T-helper 2 cell treated with Interferon-gamma antibody and Interleukin-4, amounts not matched to agents 5 μg/mL and 100 μg/mL, for 36 hours (primary cell): ENCODE results near the gene PTPRO.

Experiments used
- DNase-seq: peaks from one replicate; pipeline ENCODE4 v3.0.0; 2021; ENCODE audit warnings: low spot score
- H3K27ac Mint-ChIP-seq: one replicate; pipeline ENCODE4 v1.8.0; 2021; ENCODE audit warnings: mild to moderate bottlenecking, mixed read lengths
- H3K27me3 Mint-ChIP-seq: one replicate; pipeline ENCODE4 v1.8.0; 2021; ENCODE audit warnings: low read depth, mixed read lengths
- H3K36me3 Mint-ChIP-seq: one replicate; pipeline ENCODE4 v1.8.0; 2021; ENCODE audit warnings: low read depth, mixed read lengths
- H3K4me1 Mint-ChIP-seq: one replicate; pipeline ENCODE4 v1.8.0; 2021; ENCODE audit warnings: low read depth, mixed read lengths
- H3K4me3 Mint-ChIP-seq: one replicate; pipeline ENCODE4 v1.8.0; 2022; ENCODE audit warnings: mild to moderate bottlenecking, moderate library complexity, mixed read lengths
- H3K9me3 Mint-ChIP-seq: one replicate; pipeline ENCODE4 v1.8.0; 2021; ENCODE audit warnings: mixed read lengths

Gene PTPRO

DNA sequence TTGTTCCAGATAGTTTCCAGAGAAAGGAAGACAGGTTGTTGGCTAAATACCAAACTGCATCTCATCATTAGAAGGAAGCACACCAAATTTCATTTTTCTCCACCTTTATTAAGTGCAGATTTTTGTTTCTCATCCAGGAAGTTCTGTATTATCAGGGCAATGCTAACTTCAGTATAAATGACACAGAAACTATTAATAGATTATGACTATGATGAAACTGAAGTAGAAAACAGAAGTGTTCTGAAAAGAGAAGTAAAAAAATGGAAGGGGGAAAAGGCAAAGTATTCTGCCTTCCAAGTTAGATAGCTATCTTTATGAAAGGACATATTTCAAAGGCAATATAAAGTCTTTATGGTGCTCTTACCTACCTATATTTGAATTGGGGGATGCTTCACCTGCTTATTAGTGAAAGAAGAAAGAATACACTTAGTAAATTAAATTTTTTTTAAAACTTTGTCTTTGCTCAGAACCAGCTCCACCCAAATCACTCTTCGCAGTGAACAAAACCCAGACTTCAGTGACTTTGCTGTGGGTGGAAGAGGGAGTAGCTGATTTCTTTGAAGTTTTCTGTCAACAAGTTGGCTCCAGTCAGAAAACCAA, 223.9 kb downstream of the PTPRO start:
- peak overlapping the region; percentile 62 for H3K4me3 Mint-ChIP-seq
- peak overlapping the region; percentile 94 for H3K27ac Mint-ChIP-seq
- H3K4me1 Mint-ChIP-seq, result peaks cover 33% of the 10 kb centered on the region
- H3K36me3 Mint-ChIP-seq, result peaks cover 10% of the 10 kb centered on the region
- DNase-seq, result no peak
- H3K9me3 Mint-ChIP-seq, result peaks cover 5% of the 10 kb centered on the region
- no peaks in the 10 kb centered on the region for H3K27me3 Mint-ChIP-seq

DNA sequence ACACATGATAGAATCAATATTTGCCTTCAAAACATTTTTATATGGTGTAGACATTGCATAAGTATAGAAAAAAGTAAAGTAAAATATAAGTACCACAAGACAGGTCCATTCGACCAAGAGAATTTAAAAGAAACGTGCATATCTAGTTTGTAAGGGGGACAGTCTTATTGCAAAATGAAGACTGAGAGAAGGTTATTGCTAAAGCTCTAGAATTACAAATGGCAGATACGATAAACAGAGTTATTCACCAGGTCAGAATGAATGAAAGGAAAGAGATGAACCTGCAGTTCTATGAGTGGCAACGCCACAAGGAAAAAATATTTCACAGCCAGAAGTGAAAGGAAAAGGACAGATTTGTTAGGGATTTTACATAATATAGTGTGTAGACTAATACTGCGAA, 224.8 kb downstream of the PTPRO start:
- peaks cover 5% of the 10 kb centered on the region for H3K9me3 Mint-ChIP-seq
- H3K27me3 Mint-ChIP-seq, result no peaks in the 10 kb centered on the region
- no peak for DNase-seq
- peaks cover 33% of the 10 kb centered on the region for H3K4me1 Mint-ChIP-seq
- H3K36me3 Mint-ChIP-seq, result peaks cover 13% of the 10 kb centered on the region
- H3K27ac Mint-ChIP-seq, result peak overlapping the region; percentile 94
- peak overlapping the region; percentile 47 for H3K4me3 Mint-ChIP-seq

DNA sequence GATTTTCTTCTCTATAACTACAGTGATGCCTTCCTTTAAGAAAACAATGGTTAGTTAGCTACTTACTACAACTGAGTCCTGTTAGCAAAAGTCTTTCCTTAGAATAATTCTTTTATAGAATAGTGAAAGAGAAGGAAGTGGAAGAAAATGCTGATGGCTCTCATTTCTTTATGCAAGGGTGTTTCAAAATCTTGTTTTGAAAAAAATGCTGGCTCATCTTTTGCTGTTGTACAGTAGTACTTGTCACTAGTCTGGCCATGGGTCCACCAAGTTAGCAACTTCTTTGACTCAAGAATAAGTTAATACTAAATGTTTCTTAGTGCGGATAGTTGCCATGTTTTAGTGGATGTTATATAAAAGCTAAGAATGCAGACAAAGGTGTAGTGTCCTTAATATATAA, 225.4 kb downstream of the PTPRO start:
- Mint-ChIP-seq H3K27me3 (no peaks in the 10 kb centered on the region), H3K4me3 (peak overlapping the region; percentile 47), H3K36me3 (peaks cover 13% of the 10 kb centered on the region), H3K4me1 (peaks cover 33% of the 10 kb centered on the region), H3K27ac (no peak overlapping the region), H3K9me3 (peaks cover 5% of the 10 kb centered on the region)
- DNase-seq, result no peak

DNA sequence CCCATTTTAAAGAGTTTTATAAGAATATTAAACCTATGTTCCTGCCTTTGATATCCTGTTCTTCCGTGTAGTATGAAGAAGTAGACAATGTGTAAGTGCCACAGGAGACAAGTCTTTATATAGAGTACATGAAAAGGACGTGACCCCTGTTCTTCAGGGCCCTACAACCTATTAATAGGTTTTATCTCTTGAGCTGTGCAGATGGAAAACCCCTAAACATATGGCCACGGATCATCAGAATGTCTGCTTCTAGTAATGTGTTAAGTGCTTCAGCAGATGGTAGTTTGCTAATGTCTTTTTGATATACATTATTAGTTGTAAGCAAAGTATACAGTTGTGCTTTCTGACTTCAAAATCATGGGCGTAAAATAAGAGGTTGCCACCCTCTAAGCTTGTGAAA, 228.5 kb downstream of the PTPRO start:
- Mint-ChIP-seq H3K4me1 (peaks cover 31% of the 10 kb centered on the region), H3K27me3 (no peaks in the 10 kb centered on the region), H3K9me3 (peaks cover 5% of the 10 kb centered on the region), H3K36me3 (peaks cover 19% of the 10 kb centered on the region), H3K4me3 (no peak overlapping the region), H3K27ac (no peak overlapping the region)
- no peak for DNase-seq

DNA sequence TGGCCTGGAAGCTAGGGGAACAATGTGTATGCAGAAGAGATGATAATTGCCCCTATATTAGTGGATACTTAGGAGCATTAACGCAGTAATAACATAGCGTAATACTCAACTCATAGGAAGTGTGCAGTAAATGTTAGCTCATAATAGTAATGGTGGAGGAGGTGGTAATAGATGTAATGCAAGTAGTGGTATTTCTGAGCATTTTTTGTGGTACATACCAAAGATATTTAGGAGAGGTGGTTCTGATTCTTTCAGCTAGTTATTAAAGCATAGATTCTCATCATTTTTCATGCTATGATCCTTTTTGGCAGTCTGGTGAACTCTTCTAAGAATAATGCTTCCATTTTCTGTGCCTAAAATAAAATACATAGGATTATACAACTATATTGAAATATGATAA, 233.1 kb downstream of the PTPRO start:
- Mint-ChIP-seq H3K36me3 (peaks cover 20% of the 10 kb centered on the region), H3K4me3 (no peak overlapping the region), H3K27me3 (no peaks in the 10 kb centered on the region), H3K27ac (no peak overlapping the region), H3K9me3 (no peaks in the 10 kb centered on the region), H3K4me1 (peaks cover 17% of the 10 kb centered on the region)
- DNase-seq, result no peak

DNA sequence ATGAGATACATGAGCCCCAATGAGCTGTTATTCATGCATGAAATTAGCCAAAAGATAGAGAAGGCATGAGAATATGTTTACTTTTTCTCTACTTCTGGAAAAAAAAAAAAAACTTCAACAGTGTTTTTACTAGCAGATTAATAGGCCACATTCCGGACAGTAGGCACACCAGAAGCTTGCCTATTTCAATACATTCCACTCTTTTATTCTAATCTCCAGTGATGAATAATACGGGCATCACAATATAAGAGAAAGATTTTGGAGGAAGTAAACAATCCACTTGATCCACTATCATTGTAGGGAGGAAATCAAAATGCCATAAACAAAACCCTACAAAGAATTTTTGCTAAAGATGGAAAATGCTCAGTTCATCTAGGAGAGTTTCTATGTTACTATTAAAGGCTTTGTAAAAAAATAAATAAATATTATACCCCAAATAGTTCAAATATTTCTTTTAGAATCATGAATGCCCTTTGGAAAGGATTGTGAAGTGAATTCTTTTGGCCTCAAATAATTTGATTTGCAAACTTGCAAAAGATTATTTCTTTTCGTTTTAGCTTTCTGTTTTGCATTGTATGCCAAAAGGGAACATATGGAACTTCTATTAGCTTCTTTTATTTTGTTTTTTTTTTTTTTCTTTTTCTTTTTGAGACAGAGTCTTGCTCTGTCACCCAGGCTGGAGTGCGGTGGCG, 234.2 kb downstream of the PTPRO start:
- Mint-ChIP-seq H3K4me1 (peaks cover 27% of the 10 kb centered on the region), H3K4me3 (no peak overlapping the region), H3K27me3 (no peaks in the 10 kb centered on the region), H3K27ac (no peak overlapping the region), H3K36me3 (peaks cover 16% of the 10 kb centered on the region), H3K9me3 (no peaks in the 10 kb centered on the region)
- no peak for DNase-seq

DNA sequence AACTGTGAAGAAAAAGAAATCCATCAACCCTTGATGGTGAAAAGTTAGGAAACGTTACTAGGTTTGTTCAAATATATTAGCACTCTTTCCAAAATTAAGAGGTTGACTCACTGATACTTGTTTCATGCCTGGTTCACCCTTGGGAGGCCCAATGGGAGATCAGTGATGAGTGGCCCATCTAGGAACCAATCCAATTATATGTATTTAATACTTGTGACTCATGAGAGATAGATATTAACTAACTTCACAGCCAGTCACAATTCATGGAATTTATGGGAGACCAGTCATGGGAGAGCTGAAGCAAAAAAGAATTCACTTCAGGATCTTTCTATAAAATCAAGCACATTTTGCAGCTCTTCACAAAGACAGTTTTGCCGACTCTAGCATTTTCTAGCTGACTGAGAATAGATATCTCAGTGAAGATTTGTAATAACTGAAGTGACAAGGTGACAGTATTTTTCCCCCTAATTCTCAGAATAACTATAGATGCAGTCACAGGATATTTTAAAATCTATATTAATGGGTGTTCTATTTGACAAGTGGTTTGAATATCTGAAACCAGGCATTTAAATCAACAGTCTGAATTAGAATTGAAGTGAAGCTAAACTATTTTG, 236.7 kb downstream of the PTPRO start:
- no peak overlapping the region for H3K4me3 Mint-ChIP-seq

DNA sequence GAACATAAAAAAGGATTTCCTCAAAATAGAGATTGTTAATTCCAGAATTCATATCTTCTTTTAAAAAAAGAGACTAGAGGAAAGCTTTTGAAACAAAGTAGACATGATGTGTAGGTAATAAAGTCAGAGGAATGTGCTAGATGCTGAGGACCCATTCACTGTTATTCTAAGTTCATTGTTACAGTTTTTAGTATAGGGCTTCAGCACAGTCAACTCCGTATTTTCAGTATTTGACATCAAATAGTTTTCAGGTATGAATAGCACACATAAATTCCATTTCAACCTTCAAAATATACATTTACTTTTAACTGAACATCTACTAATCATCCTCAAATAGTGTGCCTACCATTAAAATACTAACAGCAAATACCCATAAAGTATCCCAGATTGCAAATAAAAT, 239.1 kb downstream of the PTPRO start:
- H3K27ac Mint-ChIP-seq, result peak overlapping the region; percentile 94
- no peaks in the 10 kb centered on the region for H3K9me3 Mint-ChIP-seq
- peak overlapping the region; percentile 81 for H3K4me3 Mint-ChIP-seq
- peaks cover 14% of the 10 kb centered on the region for H3K36me3 Mint-ChIP-seq
- H3K4me1 Mint-ChIP-seq, result peaks cover 48% of the 10 kb centered on the region
- no peak for DNase-seq
- no peaks in the 10 kb centered on the region for H3K27me3 Mint-ChIP-seq

More for the DNA sequence above, 236.7 kb downstream of the PTPRO start:
- Mint-ChIP-seq H3K27me3 (no peaks in the 10 kb centered on the region), H3K27ac (no peak overlapping the region), H3K36me3 (peaks cover 12% of the 10 kb centered on the region), H3K4me1 (peaks cover 37% of the 10 kb centered on the region), H3K9me3 (no peaks in the 10 kb centered on the region)
- no peak for DNase-seq

DNA sequence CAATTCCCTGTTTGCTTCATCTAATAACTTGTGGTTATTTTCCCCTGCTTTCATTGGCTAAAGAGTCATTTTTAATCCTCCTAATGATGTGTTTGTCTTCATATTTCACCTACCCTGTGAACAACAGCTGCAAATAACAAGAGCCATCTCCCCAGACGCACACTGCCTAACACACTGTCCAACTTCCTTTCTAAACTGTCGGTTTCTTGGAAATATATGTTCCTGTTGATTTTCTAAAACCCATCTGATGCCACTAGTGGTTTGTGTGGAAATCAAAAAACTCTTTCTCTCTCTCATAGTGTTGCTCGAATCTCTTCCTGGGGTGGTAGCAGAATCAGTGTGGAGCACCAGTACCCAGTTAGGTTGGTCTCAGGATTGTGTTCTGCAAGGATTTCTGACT, 240.0 kb downstream of the PTPRO start:
- no peak for DNase-seq
- H3K27ac Mint-ChIP-seq, result peak overlapping the region; percentile 94
- H3K27me3 Mint-ChIP-seq, result no peaks in the 10 kb centered on the region
- H3K36me3 Mint-ChIP-seq, result peaks cover 15% of the 10 kb centered on the region
- H3K4me3 Mint-ChIP-seq, result peak overlapping the region; percentile 81
- H3K4me1 Mint-ChIP-seq, result peaks cover 55% of the 10 kb centered on the region
- H3K9me3 Mint-ChIP-seq, result no peaks in the 10 kb centered on the region

DNA sequence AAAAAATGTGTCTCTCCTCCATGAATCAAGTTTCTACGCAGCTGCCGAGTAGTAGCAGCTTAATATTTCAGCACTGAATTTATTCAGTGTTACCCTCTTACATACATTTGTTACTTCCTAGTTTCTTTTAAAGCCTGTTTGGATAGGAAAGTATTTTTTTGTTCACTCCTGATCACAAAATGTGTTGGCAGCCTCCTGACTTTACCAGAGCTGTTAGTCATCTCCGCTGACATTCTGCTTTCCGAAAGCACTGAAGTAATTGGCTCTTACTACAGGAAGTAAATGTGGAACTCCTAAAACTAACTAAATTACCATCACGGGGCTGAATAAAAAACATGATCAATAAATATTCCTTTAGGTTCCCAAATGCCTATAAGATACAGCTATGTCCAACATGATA, 241.4 kb downstream of the PTPRO start:
- DNase-seq, result peak; percentile 53

DNA sequence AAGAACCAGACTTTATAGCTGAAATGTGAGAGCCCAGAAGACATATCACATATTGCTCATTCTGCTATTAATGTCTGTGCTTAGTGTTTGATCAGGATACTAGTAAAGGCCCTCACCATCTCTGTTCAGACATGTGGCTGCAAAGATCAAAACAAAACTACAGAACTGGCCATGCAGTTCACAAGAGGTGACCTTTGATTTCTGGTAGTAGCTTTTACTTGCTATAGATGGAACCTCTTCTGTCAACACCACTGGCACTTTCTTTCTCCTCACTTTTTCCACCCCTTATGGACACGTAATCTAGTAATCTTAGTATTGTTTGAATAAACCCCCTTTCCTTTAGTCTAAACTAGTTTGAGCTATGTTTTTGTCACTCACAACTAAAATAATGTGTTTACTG, 252.0 kb downstream of the PTPRO start:
- Mint-ChIP-seq H3K4me3 (no peak overlapping the region), H3K27ac (no peak overlapping the region), H3K4me1 (peaks cover 21% of the 10 kb centered on the region), H3K27me3 (no peaks in the 10 kb centered on the region), H3K36me3 (peaks cover 13% of the 10 kb centered on the region), H3K9me3 (peaks cover 4% of the 10 kb centered on the region)
- no peak for DNase-seq

More for the DNA sequence above, 241.4 kb downstream of the PTPRO start:
- no peaks in the 10 kb centered on the region for H3K9me3 Mint-ChIP-seq
- H3K27ac Mint-ChIP-seq, result peak overlapping the region; percentile 94
- H3K4me1 Mint-ChIP-seq, result peaks cover 60% of the 10 kb centered on the region
- H3K4me3 Mint-ChIP-seq, result peak overlapping the region; percentile 81
- H3K36me3 Mint-ChIP-seq, result peaks cover 11% of the 10 kb centered on the region
- H3K27me3 Mint-ChIP-seq, result no peaks in the 10 kb centered on the region

DNA sequence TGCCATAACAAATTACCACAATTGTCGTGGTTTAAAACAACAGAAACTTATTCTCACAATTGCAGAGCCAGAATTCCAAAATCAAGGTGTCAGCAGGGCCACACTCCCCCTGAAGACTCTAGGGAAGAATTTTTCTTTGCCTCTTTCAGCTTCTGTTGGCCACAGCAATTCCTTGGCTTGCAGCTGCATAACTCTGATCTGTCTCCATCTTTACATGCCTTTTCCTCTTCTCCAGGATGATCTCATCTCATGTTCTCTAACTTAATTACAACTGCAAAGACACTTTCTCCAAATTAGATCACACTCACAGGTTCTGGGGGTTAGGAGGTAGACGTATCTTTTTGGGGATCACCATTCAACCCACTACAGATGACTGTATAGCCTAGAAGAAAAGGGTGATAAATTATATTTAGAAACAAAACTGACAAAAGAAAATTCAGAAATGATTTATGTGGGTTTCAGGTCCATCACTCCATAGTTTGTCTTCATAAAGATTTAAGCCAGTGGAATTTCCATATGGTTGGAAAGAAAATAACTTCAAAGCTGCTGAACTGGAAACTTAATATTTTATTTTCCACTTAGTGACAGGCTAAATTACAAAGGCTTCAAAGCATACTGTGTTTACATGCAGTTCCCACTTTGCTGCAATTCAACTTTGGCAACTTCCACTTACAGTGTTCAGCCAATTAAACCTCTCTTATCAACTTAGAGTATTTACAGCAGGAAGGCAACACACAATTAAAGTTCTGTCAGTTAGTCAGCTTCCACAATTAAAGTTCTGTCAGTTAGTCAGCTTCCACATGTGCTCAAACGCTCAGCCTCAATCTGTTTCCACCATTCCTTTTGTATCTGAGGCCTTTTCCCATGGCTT, 253.6 kb downstream of the PTPRO start:
- Mint-ChIP-seq H3K27me3 (no peaks in the 10 kb centered on the region), H3K9me3 (peaks cover 4% of the 10 kb centered on the region), H3K27ac (no peak overlapping the region), H3K4me3 (no peak overlapping the region), H3K4me1 (peaks cover 17% of the 10 kb centered on the region), H3K36me3 (peaks cover 18% of the 10 kb centered on the region)
- no peak for DNase-seq

DNA sequence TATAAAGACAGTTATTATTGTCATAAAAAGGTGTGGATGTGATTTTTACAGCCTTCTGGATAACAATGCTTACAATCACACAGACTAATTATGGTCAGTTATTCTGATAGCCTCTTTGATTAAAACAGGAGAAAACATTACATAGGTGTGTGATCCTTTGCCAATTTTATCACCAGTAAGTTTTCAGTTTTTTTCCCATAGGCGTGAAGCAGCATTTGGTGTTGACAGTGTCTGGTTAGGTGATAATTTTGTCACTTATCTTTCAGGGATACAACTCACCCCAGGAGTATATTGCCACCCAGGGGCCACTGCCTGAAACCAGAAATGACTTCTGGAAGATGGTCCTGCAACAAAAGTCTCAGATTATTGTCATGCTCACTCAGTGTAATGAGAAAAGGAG, 258.1 kb downstream of the PTPRO start:
- Mint-ChIP-seq H3K4me3 (no peak overlapping the region), H3K4me1 (peaks cover 14% of the 10 kb centered on the region), H3K9me3 (peaks cover 4% of the 10 kb centered on the region), H3K27ac (peak overlapping the region; percentile 43), H3K36me3 (peaks cover 14% of the 10 kb centered on the region), H3K27me3 (no peaks in the 10 kb centered on the region)
- DNase-seq, result no peak

DNA sequence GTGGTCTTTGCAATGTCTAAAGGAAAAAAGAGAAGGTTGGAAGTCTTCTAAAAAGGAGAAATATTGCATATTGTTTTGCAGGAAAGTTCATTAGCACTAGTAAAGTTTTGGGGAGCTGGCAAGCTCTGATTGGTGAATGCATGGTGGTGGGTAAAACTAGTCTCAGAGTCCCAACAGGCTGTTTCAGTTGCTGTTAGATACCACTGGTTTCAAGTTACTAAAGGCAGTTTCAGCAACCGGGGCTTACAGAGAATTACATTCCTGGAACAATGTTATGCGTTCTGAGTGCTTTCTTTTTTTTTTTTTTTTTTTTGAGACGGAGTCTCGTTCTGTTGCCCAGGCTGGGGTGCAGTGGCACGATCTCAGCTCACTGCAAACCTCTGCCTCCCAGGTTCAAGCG, 258.7 kb downstream of the PTPRO start:
- H3K4me3 Mint-ChIP-seq, result peak overlapping the region; percentile 13
- peak overlapping the region; percentile 43 for H3K27ac Mint-ChIP-seq

More for the DNA sequence above, 258.7 kb downstream of the PTPRO start:
- H3K27me3 Mint-ChIP-seq, result no peaks in the 10 kb centered on the region
- H3K9me3 Mint-ChIP-seq, result no peaks in the 10 kb centered on the region
- no peak for DNase-seq
- peaks cover 12% of the 10 kb centered on the region for H3K4me1 Mint-ChIP-seq
- peaks cover 10% of the 10 kb centered on the region for H3K36me3 Mint-ChIP-seq
